Nephron progenitor cell (in vitro differentiated cells): Measurements from ENCODE around the gene CENPU.

ENCODE experiments used
- DNase-seq: peaks from one replicate; pipeline ENCODE4 v3.0.0; 2021
- H3K27ac Mint-ChIP-seq: 2 replicates; pipeline ENCODE4 v1.8.0; 2021; ENCODE audit warnings: mild to moderate bottlenecking, moderate library complexity, mixed read lengths
- H3K27me3 Mint-ChIP-seq: 2 replicates; pipeline ENCODE4 v1.8.0; 2021; ENCODE audit warnings: mild to moderate bottlenecking, low read depth, mixed read lengths; ENCODE audit not compliant: poor library complexity
- H3K36me3 Mint-ChIP-seq: 2 replicates; pipeline ENCODE4 v1.8.0; 2021; ENCODE audit warnings: low read depth, mixed read lengths
- H3K4me1 Mint-ChIP-seq: 2 replicates; pipeline ENCODE4 v1.8.0; 2021; ENCODE audit warnings: mixed read lengths
- H3K4me3 Mint-ChIP-seq: 2 replicates; pipeline ENCODE4 v1.8.0; 2021; ENCODE audit warnings: mild to moderate bottlenecking, moderate library complexity, mixed read lengths
- H3K9me3 Mint-ChIP-seq: 2 replicates; pipeline ENCODE4 v1.8.0; 2021; ENCODE audit warnings: mild to moderate bottlenecking, moderate library complexity, mixed read lengths
- TF ChIP-seq, protein P1 (sequence below): fragments of 200-600 bp; sonication (generic); IDR thresholded peaks from 2 replicates; pipeline ENCODE4 v1.5.0; 2021; ENCODE audit warnings: antibody characterized with exemption

The CENPU gene

DNA sequence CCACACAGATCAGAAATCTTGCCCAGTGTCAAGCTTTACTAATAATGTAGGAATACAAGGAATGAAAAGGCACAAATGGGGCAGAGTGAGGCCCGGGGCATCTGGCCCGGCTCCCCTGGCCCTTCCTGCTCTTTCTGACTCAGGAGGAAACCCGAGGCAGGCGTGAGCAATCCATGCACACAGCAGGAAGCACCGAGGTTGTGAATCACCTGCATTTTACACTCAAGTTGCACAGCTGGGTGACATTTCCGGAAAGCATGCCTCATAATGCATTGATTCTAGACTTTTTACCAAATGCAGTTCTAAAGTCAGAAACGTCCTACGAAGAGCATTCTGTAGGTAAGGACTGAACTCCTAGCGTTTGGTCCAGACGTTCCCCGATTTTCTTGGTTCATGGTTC, 45.4 kb downstream of the CENPU start:
- TF ChIP-seq, protein P1, sequence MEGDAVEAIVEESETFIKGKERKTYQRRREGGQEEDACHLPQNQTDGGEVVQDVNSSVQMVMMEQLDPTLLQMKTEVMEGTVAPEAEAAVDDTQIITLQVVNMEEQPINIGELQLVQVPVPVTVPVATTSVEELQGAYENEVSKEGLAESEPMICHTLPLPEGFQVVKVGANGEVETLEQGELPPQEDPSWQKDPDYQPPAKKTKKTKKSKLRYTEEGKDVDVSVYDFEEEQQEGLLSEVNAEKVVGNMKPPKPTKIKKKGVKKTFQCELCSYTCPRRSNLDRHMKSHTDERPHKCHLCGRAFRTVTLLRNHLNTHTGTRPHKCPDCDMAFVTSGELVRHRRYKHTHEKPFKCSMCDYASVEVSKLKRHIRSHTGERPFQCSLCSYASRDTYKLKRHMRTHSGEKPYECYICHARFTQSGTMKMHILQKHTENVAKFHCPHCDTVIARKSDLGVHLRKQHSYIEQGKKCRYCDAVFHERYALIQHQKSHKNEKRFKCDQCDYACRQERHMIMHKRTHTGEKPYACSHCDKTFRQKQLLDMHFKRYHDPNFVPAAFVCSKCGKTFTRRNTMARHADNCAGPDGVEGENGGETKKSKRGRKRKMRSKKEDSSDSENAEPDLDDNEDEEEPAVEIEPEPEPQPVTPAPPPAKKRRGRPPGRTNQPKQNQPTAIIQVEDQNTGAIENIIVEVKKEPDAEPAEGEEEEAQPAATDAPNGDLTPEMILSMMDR: no peak
- H3K27ac Mint-ChIP-seq: peak overlapping the region; percentile 83
- H3K27me3 Mint-ChIP-seq: peaks cover 3% of the 10 kb centered on the region
- no peak for DNase-seq
- H3K36me3 Mint-ChIP-seq: peaks cover 38% of the 10 kb centered on the region
- peaks cover 7% of the 10 kb centered on the region for H3K4me1 Mint-ChIP-seq
- no peaks in the 10 kb centered on the region for H3K9me3 Mint-ChIP-seq
- H3K4me3 Mint-ChIP-seq: no peak overlapping the region

DNA sequence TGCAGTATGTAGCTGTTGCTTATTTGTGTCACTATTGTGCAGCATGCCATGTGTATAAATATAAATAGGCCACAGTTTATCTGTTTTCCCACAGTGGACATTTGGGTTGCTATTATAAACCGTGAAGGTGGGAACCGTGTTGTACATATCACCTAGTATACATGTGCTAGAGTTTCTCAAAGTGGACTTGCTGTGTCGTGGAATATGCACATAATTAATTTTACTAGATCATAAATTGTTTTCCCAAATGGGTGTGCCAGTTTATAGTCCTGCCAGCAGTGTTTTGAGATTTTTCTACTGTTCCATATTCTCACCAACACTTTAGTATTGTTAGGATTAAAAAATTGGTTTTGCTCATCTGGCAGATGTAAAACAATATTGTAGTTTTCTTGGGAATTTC, 45.9 kb downstream of the CENPU start:
- no peak overlapping the region for H3K27ac Mint-ChIP-seq
- H3K4me3 Mint-ChIP-seq: no peak overlapping the region
- TF ChIP-seq, protein P1: no peak
- no peak for DNase-seq
- peaks cover 7% of the 10 kb centered on the region for H3K4me1 Mint-ChIP-seq
- H3K9me3 Mint-ChIP-seq: no peaks in the 10 kb centered on the region
- H3K36me3 Mint-ChIP-seq: peaks cover 35% of the 10 kb centered on the region
- H3K27me3 Mint-ChIP-seq: peaks cover 3% of the 10 kb centered on the region

DNA sequence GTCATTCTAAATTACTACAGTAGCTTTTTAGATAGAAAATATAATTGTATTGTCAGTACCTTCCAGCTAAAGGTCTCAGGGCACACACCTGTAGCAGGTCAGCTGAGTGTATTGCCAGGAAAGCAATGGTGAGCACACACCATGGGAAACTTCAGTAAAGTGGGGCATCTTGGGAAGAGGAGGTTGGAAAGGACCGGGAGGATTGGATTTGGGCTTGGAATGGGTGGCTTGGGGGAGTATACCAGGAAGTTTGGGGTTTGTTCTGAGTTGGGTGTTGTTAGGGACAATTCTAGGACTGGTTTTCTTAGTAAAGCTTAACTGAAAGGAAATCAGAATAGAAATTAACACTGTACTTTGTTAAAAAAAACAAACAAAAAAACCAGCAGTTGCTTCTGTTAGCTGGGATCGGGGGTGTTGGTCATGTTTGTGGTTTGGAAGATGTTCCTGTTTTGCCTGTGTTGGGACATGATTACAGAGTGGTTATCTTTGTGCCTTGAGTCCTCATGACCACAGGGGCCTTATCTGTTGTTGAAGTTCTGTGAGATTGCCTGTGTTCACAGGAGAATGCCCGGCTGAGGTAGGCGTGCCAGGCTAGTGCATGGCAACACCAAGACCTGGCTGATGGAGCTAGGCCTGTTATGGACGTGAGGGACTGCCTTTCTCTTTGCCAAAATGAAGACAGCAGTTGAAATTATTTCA, 49.3 kb downstream of the CENPU start:
- Mint-ChIP-seq H3K27ac (no peak overlapping the region), H3K4me1 (peaks cover 7% of the 10 kb centered on the region), H3K27me3 (peaks cover 3% of the 10 kb centered on the region), H3K36me3 (peaks cover 31% of the 10 kb centered on the region), H3K9me3 (peaks cover 8% of the 10 kb centered on the region), H3K4me3 (no peak overlapping the region)
- no peak for DNase-seq
- TF ChIP-seq, protein P1: no peak

DNA sequence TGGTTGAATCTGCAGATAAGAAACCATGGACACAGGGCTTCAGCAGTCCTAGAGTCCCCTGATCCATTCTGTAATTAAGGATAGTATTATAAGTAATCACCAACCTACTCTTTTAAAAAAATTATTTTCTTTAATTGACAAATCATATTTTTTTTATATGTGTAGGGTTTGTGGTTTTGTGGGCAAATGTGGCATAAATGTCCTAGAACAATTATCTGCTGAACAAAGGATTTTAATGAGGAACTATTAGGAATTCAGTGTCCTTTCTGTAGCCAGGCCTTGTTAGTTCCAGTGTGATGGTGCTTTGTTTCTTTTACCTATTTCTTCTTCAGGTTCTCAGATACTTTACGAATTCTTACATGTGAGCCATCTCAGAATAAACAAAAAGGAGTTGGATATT, 52.0 kb downstream of the CENPU start:
- Mint-ChIP-seq H3K4me1 (no peaks in the 10 kb centered on the region), H3K36me3 (peaks cover 29% of the 10 kb centered on the region), H3K9me3 (peaks cover 15% of the 10 kb centered on the region), H3K4me3 (no peak overlapping the region), H3K27ac (no peak overlapping the region), H3K27me3 (peaks cover 3% of the 10 kb centered on the region)
- TF ChIP-seq, protein P1: no peak
- DNase-seq: no peak

DNA sequence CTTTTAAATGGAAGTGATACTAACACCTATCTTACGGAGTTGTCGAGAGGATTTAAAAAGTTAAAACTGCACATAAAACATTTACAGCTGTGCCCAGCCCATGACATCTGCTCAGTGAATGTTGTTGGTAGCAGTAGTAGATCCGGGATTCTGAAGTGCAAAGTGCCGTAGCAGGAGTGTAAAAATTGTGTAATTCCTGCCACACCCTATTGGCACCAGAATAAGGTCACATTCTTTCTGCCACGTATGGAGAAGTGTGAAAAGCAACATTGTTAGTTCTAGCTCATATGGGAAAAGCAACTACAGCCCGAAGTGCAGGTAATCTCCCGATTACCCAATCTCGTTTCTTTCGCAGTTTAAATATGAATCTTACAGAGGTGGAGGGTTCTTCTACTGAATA, 53.2 kb downstream of the CENPU start:
- no peak for DNase-seq
- TF ChIP-seq, protein P1: no peak
- Mint-ChIP-seq H3K9me3 (peaks cover 15% of the 10 kb centered on the region), H3K4me3 (no peak overlapping the region), H3K27ac (no peak overlapping the region), H3K36me3 (peaks cover 29% of the 10 kb centered on the region), H3K27me3 (peaks cover 3% of the 10 kb centered on the region), H3K4me1 (no peaks in the 10 kb centered on the region)

DNA sequence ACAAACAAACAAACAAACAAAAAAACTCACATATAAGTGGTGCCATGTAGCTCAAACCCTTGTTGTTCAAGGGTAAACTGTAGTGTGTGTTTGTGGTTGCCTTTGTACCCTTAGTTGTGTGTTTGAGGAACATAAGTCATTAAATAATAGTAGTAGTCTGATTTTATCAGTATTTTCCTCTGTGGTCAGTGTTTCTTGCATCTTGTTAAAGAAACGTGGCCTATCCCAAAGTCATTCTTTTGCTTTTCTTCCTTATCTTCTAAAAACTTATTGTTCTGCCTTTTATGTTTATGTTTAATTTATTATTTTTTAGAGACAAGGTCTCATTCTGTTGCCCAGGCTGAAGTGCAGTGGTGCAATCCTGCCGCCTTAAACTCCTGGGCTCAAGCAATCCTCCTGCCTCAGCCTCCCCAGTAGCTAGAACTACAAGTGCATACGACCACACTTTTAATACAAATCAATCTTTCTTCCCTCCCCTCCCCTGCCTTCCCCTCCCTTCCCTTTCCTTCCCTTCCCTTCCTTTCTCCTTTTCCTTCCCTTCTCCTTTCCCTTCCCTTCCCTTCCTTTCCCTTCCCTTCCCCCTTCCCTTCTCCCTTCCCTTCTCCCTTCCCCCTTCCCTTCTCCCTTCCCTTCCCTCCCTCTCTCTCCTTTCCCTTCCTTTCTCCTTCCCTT, 57.9 kb downstream of the CENPU start:
- TF ChIP-seq, protein P1: no peak
- Mint-ChIP-seq H3K4me3 (no peak overlapping the region), H3K27ac (no peak overlapping the region), H3K9me3 (peaks cover 15% of the 10 kb centered on the region), H3K36me3 (peaks cover 50% of the 10 kb centered on the region), H3K27me3 (peaks cover 3% of the 10 kb centered on the region), H3K4me1 (peaks cover 7% of the 10 kb centered on the region)
- no peak for DNase-seq
